NOMO-1 (cell line): ENCODE measurements around the gene PCDHGA12.
"Not testable (repeated sequence)": the region's sequence is repeated elsewhere in the genome, so short reads cannot be mapped to it uniquely, and the experiment has no call there.

ENCODE experiments used
- DNase-seq, 2 experiments: peaks; one replicate each; lab custom pipeline; 2025; ENCODE audit not compliant: unreplicated experiment in 2 of 2; lab: John Stamatoyannopoulos, UW

PCDHGA12 gene

GRCh38 chr5:141430332-141431113 is at the start of gene PCDHGA12:
PCDHGA12 (plus strand) TSS chr5:141430507; CDS start chr5:141430760, 253 bp downstream.
- peak in 1 of 2 experiments; percentile 11 for DNase-seq

- DNase-seq: no peak
These were observed 47.6 kb upstream of the PCDHGA12 start, which contains the start of gene PCDHGA7 for GRCh38 chr5:141382469-141383294. PCDHGA7 (plus strand) TSS chr5:141382742; CDS start chr5:141382900, 158 bp downstream.

GRCh38 chr5:141383345-141383744 is 47.0 kb upstream of the PCDHGA12 start:
- no peak for DNase-seq

- no peak for DNase-seq
These were observed 45.6 kb upstream of the PCDHGA12 start for GRCh38 chr5:141384471-141385267.

GRCh38 chr5:141387557-141388311 is 42.6 kb upstream of the PCDHGA12 start, which contains the start of gene PCDHGB4:
PCDHGB4 (plus strand) TSS chr5:141387698; CDS start chr5:141387885, 187 bp downstream.
- not testable (repeated sequence) for DNase-seq

GRCh38 chr5:141388661-141389060 is 41.6 kb upstream of the PCDHGA12 start:
- no peak for DNase-seq

- no peak for DNase-seq
These were observed 40.9 kb upstream of the PCDHGA12 start for GRCh38 chr5:141389153-141390042.

- no peak for DNase-seq
These were observed 37.7 kb upstream of the PCDHGA12 start, which contains the start of gene PCDHGA8 for GRCh38 chr5:141392429-141393198. PCDHGA8 (plus strand) TSS chr5:141392633; CDS start chr5:141392814, 181 bp downstream.

- no peak for DNase-seq
These were observed 37.0 kb upstream of the PCDHGA12 start for GRCh38 chr5:141393267-141393666.

- DNase-seq: not testable (repeated sequence)
These were observed 35.7 kb upstream of the PCDHGA12 start for GRCh38 chr5:141394401-141395187.

- DNase-seq: not testable (repeated sequence)
These were observed 32.4 kb upstream of the PCDHGA12 start, which contains the start of gene PCDHGB5 for GRCh38 chr5:141397756-141398551. PCDHGB5 (plus strand) TSS chr5:141397947; CDS start chr5:141398128, 181 bp downstream.

- DNase-seq: no peak
These were observed 31.7 kb upstream of the PCDHGA12 start for GRCh38 chr5:141398608-141399007.

- DNase-seq: no peak
These were observed 30.6 kb upstream of the PCDHGA12 start for GRCh38 chr5:141399555-141400258.

GRCh38 chr5:141402553-141403243 is 27.6 kb upstream of the PCDHGA12 start, which contains the start of gene PCDHGA9:
PCDHGA9 (plus strand) TSS chr5:141402778; CDS start chr5:141402953, 175 bp downstream.
- no peak for DNase-seq

- no peak for DNase-seq
These were observed 26.9 kb upstream of the PCDHGA12 start for GRCh38 chr5:141403387-141403786.
